GM19035 (cell line): Measurements from ENCODE around the gene SMIM32.

Experiments used
- ATAC-seq: cut with Tn5 transposase; IDR thresholded peaks from one replicate; pipeline ENCODE4 v1.9.1; 2021; ENCODE audit not compliant: unreplicated experiment

Gene SMIM32

GRCh38 chr5:136190091-136190720, 2.8 kb downstream of the SMIM32 start:
- ATAC-seq, result no peak

DNA sequence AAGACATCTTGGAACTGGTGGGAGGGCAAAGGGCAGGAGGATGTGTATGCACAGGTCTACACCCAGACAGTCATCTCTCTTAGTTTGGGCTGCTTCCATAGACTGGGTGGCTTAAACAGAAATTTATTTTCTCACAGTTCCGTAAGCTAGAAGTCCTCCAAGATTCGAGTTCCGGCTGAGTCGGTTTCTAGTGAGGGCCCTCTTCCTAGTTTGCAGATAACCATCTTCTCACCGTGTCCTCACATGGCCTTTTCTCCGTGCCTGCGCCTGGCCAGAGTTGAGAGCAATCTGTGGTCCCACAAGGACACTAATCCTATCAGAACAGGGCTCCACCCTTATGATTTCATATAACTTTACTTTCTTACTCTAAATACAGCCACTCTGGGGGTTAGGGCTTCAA, 4.1 kb downstream of the SMIM32 start:
- ATAC-seq, result no peak

DNA sequence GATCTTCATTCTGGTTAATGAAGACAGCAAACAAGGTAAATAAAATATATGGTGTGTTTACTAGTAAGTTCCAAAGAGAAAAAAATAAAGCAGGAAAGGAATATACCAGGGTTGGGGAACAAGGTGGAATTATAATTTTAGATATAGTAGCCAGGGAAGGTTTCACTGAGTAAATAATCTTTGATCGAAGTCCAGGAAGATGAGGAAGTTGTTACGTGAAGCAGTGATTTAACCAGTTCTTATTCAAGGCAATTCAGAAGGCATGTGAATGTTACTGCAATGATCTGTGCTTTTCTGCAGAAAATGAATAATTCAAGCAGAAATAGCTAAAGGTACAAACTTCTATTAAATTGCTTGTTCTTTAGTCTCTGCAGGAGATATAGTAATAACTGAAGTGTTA, 6.2 kb downstream of the SMIM32 start:
- no peak for ATAC-seq

DNA sequence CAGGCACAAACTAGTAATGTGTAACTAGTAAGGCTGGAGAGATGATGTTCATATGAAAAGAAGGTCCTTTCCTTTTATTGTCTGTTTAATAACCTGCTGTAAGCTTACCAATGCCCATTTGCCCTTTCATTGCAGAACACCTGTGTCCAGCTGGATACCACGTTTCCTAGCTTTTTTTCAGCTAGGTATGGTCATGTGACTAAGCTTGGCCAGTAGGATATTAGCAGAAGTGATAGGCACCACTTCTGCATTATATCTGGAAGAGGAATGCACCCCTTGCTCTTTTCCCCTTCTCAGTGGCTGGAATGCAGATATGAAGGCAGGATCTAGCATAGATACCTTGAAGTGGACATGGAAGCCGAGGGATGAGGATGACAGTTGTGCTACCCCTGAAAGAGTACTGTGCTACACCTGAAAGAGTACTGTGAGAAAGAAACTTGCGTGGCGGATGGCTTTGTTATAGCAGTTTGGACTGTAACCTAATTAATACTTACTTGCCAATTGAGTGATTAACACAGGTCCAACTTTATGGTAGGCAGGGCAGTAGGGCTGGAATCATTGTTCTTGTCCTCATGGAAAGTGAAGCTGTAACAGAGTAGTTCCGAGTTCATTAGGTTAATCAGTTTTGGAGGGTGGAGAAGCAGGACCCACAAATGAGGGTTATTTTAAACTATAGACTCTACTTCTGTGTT, 6.8 kb downstream of the SMIM32 start:
- no peak for ATAC-seq

DNA sequence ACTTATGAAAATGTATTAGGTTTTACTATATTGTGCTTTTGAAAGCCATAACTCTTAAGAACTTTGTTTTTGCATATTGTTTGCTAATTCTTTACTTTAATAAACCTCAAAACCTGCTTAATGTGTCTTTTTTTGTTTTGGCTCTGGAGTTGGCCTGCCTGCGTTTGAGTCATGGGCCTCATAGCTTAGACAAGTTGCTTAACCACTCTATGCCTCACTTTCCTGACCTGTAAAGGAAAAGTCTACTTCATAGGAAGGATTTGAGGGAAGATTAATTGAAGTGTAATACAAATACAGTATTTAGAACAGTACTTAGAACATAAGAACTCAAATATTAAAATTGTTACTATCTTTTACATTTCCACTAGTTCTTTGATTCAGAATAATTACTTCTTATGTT, 10.3 kb downstream of the SMIM32 start:
- no peak for ATAC-seq

GRCh38 chr5:136174021-136174659, 18.8 kb downstream of the SMIM32 start:
- ATAC-seq, result peak; percentile 72

- no peak for ATAC-seq
Measured at GRCh38 chr5:136169218-136169617, 23.7 kb downstream of the SMIM32 start.

- no peak for ATAC-seq
Measured at GRCh38 chr5:136166909-136167308, 26.1 kb downstream of the SMIM32 start.

DNA sequence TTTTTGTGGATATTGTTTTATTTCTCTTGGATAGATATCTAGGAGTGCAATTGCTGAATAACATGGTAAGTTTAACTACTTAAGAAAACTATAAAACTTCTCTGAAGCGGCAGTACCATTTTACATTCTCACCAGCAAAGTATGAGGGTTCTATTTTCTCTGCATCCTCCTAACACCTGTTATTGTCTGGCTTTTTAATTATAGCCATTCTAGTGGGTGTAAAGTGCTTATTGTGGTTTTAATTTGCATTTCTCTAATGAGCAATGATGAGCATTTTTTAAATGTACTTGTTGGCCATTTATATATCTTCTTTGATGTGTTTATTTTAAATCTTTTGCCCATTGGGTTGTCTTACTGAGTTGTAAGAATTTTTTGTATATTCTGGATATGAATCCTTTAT, 28.7 kb downstream of the SMIM32 start:
- ATAC-seq, result no peak

- ATAC-seq, result no peak
Measured at GRCh38 chr5:136162008-136162407, 31.0 kb downstream of the SMIM32 start.

- no peak for ATAC-seq
Measured at GRCh38 chr5:136159457-136159856, 33.5 kb downstream of the SMIM32 start.

GRCh38 chr5:136157514-136157913, 35.4 kb downstream of the SMIM32 start:
- ATAC-seq, result no peak

GRCh38 chr5:136155761-136156160, 37.2 kb downstream of the SMIM32 start:
- ATAC-seq, result no peak

- ATAC-seq, result no peak
Measured at GRCh38 chr5:136155078-136155477, 37.9 kb downstream of the SMIM32 start.

GRCh38 chr5:136153581-136154236, 39.3 kb downstream of the SMIM32 start:
- ATAC-seq, result no peak

GRCh38 chr5:136149891-136150290, 43.1 kb downstream of the SMIM32 start:
- ATAC-seq, result no peak

DNA sequence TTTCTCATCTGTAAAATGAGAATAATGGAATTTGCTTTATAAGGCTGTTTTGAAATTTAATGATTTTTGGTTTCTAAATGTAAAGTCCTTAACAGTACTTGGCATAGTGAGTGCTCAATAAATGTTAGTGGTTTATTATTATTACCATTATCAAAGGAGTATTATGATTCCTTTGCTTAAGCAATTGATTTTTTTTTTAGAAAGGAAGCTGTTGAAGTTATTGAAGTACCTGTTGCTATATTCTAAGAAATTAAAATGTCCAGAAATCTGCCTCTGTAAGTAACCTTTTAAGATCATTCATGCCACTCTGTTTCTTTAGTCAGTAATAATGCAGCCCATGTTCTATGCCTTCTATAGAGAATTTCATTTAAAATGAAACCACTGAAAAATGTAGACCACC, 45.3 kb downstream of the SMIM32 start:
- ATAC-seq, result no peak

GRCh38 chr5:136146201-136146600, 46.8 kb downstream of the SMIM32 start:
- no peak for ATAC-seq

DNA sequence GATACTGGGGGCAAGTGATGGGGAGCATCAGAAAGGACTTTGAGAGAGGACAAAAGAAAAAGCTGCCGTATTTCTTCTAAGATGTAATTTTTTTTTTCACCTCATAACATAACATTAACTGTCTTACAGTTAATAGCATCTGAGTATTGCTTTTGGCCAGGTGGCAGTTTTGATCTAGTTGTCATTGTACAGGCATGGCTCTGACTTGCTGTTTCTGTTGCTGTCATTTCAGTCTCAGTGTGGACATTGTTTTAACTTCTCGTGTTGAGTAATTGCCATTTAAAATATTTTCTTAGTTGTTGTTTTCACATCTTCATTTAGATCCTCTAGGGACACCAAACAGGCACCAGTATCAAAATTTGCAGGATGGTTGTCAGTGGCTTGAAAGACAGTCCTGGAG, 47.9 kb downstream of the SMIM32 start:
- ATAC-seq, result peak; percentile 64

DNA sequence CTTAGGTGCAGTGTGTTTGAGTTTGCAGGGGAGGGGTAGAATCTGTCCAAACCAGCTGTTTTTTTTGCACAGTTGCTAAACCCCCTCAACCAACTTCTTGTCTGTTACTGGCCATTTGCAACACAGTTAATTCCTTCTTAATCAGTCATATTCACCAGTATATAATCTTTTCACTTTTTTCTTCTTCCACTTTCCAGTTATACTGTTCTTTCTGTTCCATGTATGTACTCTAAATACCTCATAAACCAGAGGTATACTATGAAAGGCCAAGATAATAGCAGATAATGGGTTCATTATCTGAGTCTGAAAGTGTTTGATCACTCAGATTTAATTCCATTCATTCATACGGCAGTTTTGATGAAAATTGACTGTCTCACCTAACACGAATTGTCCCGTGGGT, 49.2 kb downstream of the SMIM32 start:
- no peak for ATAC-seq

DNA sequence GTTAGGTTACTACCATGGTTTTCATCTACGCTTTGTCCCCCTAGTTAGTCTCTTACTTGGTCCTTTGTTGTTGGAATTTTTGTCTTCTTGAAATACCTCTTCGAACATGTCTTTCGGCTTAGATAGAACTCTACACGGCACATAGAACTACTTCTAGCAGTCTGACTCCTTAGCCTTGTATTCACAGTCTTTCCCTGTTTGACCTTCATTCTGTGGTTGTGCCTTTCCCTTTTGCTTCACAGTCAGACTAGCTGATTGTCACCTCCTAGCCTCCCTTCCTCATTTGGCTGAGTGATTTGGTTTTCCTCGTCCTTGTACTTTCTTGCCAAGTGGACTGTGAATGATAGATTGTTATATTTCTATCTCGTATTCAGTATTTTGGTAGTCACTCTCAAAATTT, 49.6 kb downstream of the SMIM32 start:
- no peak for ATAC-seq

- peak; percentile 81 for ATAC-seq
Measured at GRCh38 chr5:136141561-136141960, 51.4 kb downstream of the SMIM32 start.
